IMR-90 (cell line): ENCODE data around the gene IQCE. TPM values are rescaled to one million over a fixed set of nuclear protein-coding genes. Genes with fewer than 3 reads are reported as not detected.

ENCODE experiments used
- ATAC-seq: fragments of 200-7000 bp; cut with Tn5 transposase; 2 replicates; pipeline ENCODE4 v1.9.1; 2020; ENCODE audit warnings: low read depth, mild to moderate bottlenecking, moderate library complexity
- BruUV-seq: library from RNA; stranded (reverse); fragments of 400-500 nt; replicated peaks from 2 replicates; lab custom pipeline; 2021; lab: Mats Ljungman, UMichigan
- CTCF ChIA-PET: fragments of 300-600 bp; formaldehyde crosslinking; extraction: SDS; loops from one replicate; lab custom pipeline; 2021; ENCODE audit warnings: antibody characterized with exemption; lab: Yijun Ruan, JAX
- POLR2A ChIA-PET: fragments of 300-600 bp; sonication (Branson Sonifier 250); formaldehyde crosslinking; loops from one replicate; lab custom pipeline; 2022; ENCODE audit warnings: antibody characterized with exemption; ENCODE audit not compliant: unreplicated experiment; lab: Charles Lee
- DNase-seq: peaks from one replicate; pipeline ENCODE4 v3.0.0; 2013
- H2AFZ ChIP-seq: replicated peaks from 2 replicates; pipeline ENCODE3; 2013; ENCODE audit warnings: low read length, mild to moderate bottlenecking; ENCODE audit not compliant: poor library complexity
- H2AK5ac ChIP-seq: 2 replicates; pipeline ENCODE4 v1.6.1; 2013; ENCODE audit warnings: low read depth, low read length, inconsistent platforms
- H2AK9ac ChIP-seq: replicated peaks from 2 replicates; pipeline ENCODE3; 2013; ENCODE audit warnings: mild to moderate bottlenecking, low read depth, low read length, moderate library complexity; ENCODE audit not compliant: poor library complexity
- H2BK120ac ChIP-seq: 2 replicates; pipeline ENCODE4 v1.6.1; 2013; ENCODE audit warnings: low read depth, low read length, inconsistent platforms
- H2BK15ac ChIP-seq: 3 replicates; pipeline ENCODE4 v1.6.1; 2013; ENCODE audit warnings: low read depth, low read length, inconsistent platforms
- H2BK20ac ChIP-seq: 2 replicates; pipeline ENCODE4 v1.6.1; 2013; ENCODE audit warnings: low read depth, mild to moderate bottlenecking, inconsistent platforms, low read length, moderate library complexity
- H2BK5ac ChIP-seq: 2 replicates; pipeline ENCODE4 v1.6.1; 2013; ENCODE audit warnings: mild to moderate bottlenecking, low read depth, low read length, inconsistent platforms; ENCODE audit not compliant: poor library complexity, severe bottlenecking
- H3K14ac ChIP-seq: replicated peaks from 2 replicates; pipeline ENCODE4 v1.6.1; 2013; ENCODE audit warnings: low read depth, low read length, inconsistent platforms
- H3K18ac ChIP-seq: 2 replicates; pipeline ENCODE4 v1.6.1; 2013; ENCODE audit warnings: low read depth, low read length, control low read depth
- H3K23ac ChIP-seq: 2 replicates; pipeline ENCODE4 v1.6.1; 2013; ENCODE audit warnings: low read depth, low read length, inconsistent platforms
- H3K27ac ChIP-seq: 2 replicates; pipeline ENCODE4 v1.5.1; 2013; ENCODE audit warnings: mild to moderate bottlenecking, control low read depth, low read length; ENCODE audit not compliant: insufficient read depth
- H3K27me3 ChIP-seq: 2 replicates; pipeline ENCODE4 v1.6.1; 2013; ENCODE audit warnings: low read length; ENCODE audit not compliant: control insufficient read depth, insufficient read depth
- H3K36me3 ChIP-seq: 2 replicates; pipeline ENCODE4 v1.6.1; 2013; ENCODE audit warnings: low read length, mixed read lengths; ENCODE audit not compliant: control insufficient read depth, insufficient read depth
- H3K4ac ChIP-seq: 2 replicates; pipeline ENCODE4 v1.6.1; 2013; ENCODE audit warnings: low read depth, low read length, inconsistent platforms
- H3K4me1 ChIP-seq: 2 replicates; pipeline ENCODE4 v1.6.1; 2013; ENCODE audit warnings: low read length, mixed read lengths; ENCODE audit not compliant: control insufficient read depth, insufficient read depth
- H3K4me2 ChIP-seq: 2 replicates; pipeline ENCODE4 v1.6.1; 2013; ENCODE audit warnings: low read depth, mild to moderate bottlenecking, control low read depth, low read length, moderate library complexity
- H3K4me3 ChIP-seq: 2 replicates; pipeline ENCODE4 v1.5.1; 2013; ENCODE audit warnings: low read depth, mild to moderate bottlenecking, control low read depth, low read length, moderate library complexity; ENCODE audit not compliant: insufficient read depth
- H3K56ac ChIP-seq: 2 replicates; pipeline ENCODE4 v1.6.1; 2013; ENCODE audit warnings: low read length, inconsistent platforms; ENCODE audit not compliant: insufficient read depth; ENCODE audit errors: extremely low read depth
- H3K79me1 ChIP-seq, 2 experiments: 2 replicates each; pipeline ENCODE4 v1.6.1; 2013; ENCODE audit warnings: low read length in 2 of 2, inconsistent platforms in 1 of 2, low read depth in 1 of 2
- H3K9ac ChIP-seq: 2 replicates; pipeline ENCODE4 v1.6.1; 2013; ENCODE audit warnings: low read depth, low read length, control low read depth
- H3K9me1 ChIP-seq: 2 replicates; pipeline ENCODE4 v1.6.1; 2013; ENCODE audit warnings: low read length, inconsistent platforms; ENCODE audit not compliant: insufficient read depth
- H3K9me3 ChIP-seq: 2 replicates; pipeline ENCODE4 v1.6.1; 2013; ENCODE audit warnings: low read length; ENCODE audit not compliant: control insufficient read depth, insufficient read depth
- H4K20me1 ChIP-seq: 2 replicates; pipeline ENCODE4 v1.6.1; 2013; ENCODE audit warnings: low read length, inconsistent platforms; ENCODE audit not compliant: insufficient read depth
- H4K5ac ChIP-seq: 2 replicates; pipeline ENCODE4 v1.6.1; 2013; ENCODE audit warnings: mild to moderate bottlenecking, low read depth, low read length, control low read depth
- H4K8ac ChIP-seq, 2 experiments: 2 replicates each; pipeline ENCODE4 v1.6.1; 2013; ENCODE audit warnings: low read depth in 2 of 2, low read length in 2 of 2, control low read depth in 1 of 2, inconsistent platforms in 1 of 2
- H4K91ac ChIP-seq: 2 replicates; pipeline ENCODE4 v1.6.1; 2013; ENCODE audit warnings: low read depth, low read length, inconsistent platforms; ENCODE audit not compliant: insufficient read depth
- BHLHE40 ChIP-seq: fragments of 150-350 bp; IDR thresholded peaks from 2 replicates; pipeline ENCODE4 v1.6.1; 2016; ENCODE audit warnings: mild to moderate bottlenecking, low read depth, low read length
- CEBPB ChIP-seq: IDR thresholded peaks from 2 replicates; pipeline ENCODE4 v1.6.1; 2012; ENCODE audit warnings: low read depth, low read length, improper control_type of control experiment
- CHD1 ChIP-seq: IDR thresholded peaks from 2 replicates; pipeline ENCODE4 v1.6.1; 2012; ENCODE audit warnings: low read depth, low read length, improper control_type of control experiment
- FOS ChIP-seq: fragments of 150-350 bp; IDR thresholded peaks from 2 replicates; pipeline ENCODE4 v1.6.1; 2016; ENCODE audit warnings: low read depth, low read length
- MAFK ChIP-seq: IDR thresholded peaks from 2 replicates; pipeline ENCODE4 v1.6.1; 2012; ENCODE audit warnings: low read depth, low read length, improper control_type of control experiment
- MAZ ChIP-seq: IDR thresholded peaks from 2 replicates; pipeline ENCODE4 v1.6.1; 2012; ENCODE audit warnings: low read depth, mild to moderate bottlenecking, low read length, improper control_type of control experiment, moderate library complexity, borderline replicate concordance
- MXI1 ChIP-seq: IDR thresholded peaks from 2 replicates; pipeline ENCODE4 v1.6.1; 2012; ENCODE audit warnings: low read depth, mild to moderate bottlenecking, low read length, moderate library complexity, borderline replicate concordance
- NFE2L2 ChIP-seq: fragments of 150-350 bp; IDR thresholded peaks from 2 replicates; pipeline ENCODE4 v1.6.1; 2016; ENCODE audit warnings: low read depth, mild to moderate bottlenecking, low read length
- POLR2A ChIP-seq: IDR thresholded peaks from 2 replicates; pipeline ENCODE4 v1.6.1; 2012; ENCODE audit warnings: mild to moderate bottlenecking, low read depth, low read length
- RAD21 ChIP-seq: IDR thresholded peaks from 2 replicates; pipeline ENCODE4 v1.6.1; 2012; ENCODE audit warnings: low read length, improper control_type of control experiment
- RCOR1 ChIP-seq: IDR thresholded peaks from 2 replicates; pipeline ENCODE4 v1.6.1; 2012; ENCODE audit warnings: mild to moderate bottlenecking, low read length, improper control_type of control experiment; ENCODE audit not compliant: insufficient replicate concordance
- RFX5 ChIP-seq: IDR thresholded peaks from 2 replicates; pipeline ENCODE4 v1.8.0; 2012; ENCODE audit warnings: low read depth, mild to moderate bottlenecking, low read length, moderate library complexity
- SMC3 ChIP-seq: fragments of 150-350 bp; IDR thresholded peaks from 2 replicates; pipeline ENCODE4 v1.6.1; 2016; ENCODE audit warnings: low read depth, mild to moderate bottlenecking, antibody characterized with exemption, low read length, moderate library complexity
- WGBS, 2 experiments: methylation state at CpG; one replicate each; pipeline versions ENCODE4 v1.1.5 to v1.1.7; 2013; ENCODE audit warnings: missing lambda C conversion rate in 2 of 2; ENCODE audit not compliant: insufficient read length in 1 of 2; ENCODE audit errors: extremely low coverage in 2 of 2; 5-methylcytosine and 5-hydroxymethylcytosine counted together
- dilution Hi-C: fragments of 300-500 bp; cut with HindIII; formaldehyde crosslinking; loops from one replicate; pipeline ENCODE4 v1.14.3; 2018; ENCODE audit warnings: low sequenced_read_pairs; ENCODE audit not compliant: unreplicated experiment
- in situ Hi-C: fragments of 300-500 bp; cut with MboI; formaldehyde crosslinking; loops from 3 replicates; pipeline ENCODE4 v1.14.3; 2019; ENCODE audit warnings: low sequenced_read_pairs, inconsistent platforms, mixed read lengths
- intact Hi-C: fragments of 100-400 bp; cut with micrococcal nuclease; formaldehyde crosslinking; loops from 2 replicates; pipeline ENCODE4 v1.10.0; 2022
- polyA plus RNA-seq, 3 experiments: library from polyadenylated mRNA; depleted of rRNA; stranded (reverse); fragments of >200 nt; gene quantifications; 2 replicates each; pipeline ENCODE4 v1.2.3, GENCODE V29; 2012; ENCODE audit warnings: low replicate concordance in 1 of 3
- total RNA-seq: library from RNA; depleted of rRNA; stranded (reverse); fragments of >200 nt; gene quantifications from 2 replicates; pipeline ENCODE4 v1.2.3, GENCODE V29; 2012
- TF ChIP-seq, protein P1 (sequence below): fragments of 150-350 bp; IDR thresholded peaks from 2 replicates; pipeline ENCODE4 v1.6.1; 2016; ENCODE audit warnings: low read depth, mild to moderate bottlenecking, low read length, moderate library complexity, borderline replicate concordance
- TF ChIP-seq, protein P2 (sequence below): conservative IDR thresholded peaks from 2 replicates; pipeline ENCODE4 v1.5.1; 2012; ENCODE audit warnings: mild to moderate bottlenecking, low read depth, low read length, improper control_type of control experiment
- TF ChIP-seq, protein P3 (sequence below): fragments of 150-350 bp; IDR thresholded peaks from 2 replicates; pipeline ENCODE4 v1.6.1; 2017; ENCODE audit warnings: mild to moderate bottlenecking, antibody characterized with exemption, low read length, low read depth

Gene IQCE
- total and polyA plus RNA-seq, 2 of the 4 experiments (the other 2 are of a cell fraction) = 5.0 to 6.3 TPM

DNA sequence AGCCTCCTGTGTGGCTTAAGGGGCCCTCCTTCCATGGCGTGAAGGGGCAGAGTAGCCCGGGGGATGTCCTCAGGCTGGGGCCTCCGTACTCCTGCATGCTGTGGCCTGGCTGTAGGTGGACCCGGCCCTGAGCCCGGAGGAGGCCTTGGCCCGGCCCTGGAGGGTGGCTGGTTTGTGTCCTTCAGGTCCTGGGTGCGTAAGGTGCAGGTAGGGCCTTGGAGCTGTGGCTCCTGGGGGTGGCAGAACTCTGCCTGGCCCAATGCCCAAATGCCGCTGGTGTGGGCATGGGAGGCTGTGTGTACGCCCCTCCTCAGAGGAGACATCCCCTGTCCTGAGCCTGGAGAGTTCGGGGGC is 102.3 kb downstream of the IQCE start:
- Histone ChIP-seq H2AK5ac (no peak overlapping the region), H3K27me3 (no peaks in the 10 kb centered on the region), H3K56ac (no peak overlapping the region), H2BK20ac (no peak overlapping the region), H4K8ac (no peak overlapping the region), H3K27ac (no peak overlapping the region), H4K5ac (no peak overlapping the region), H2AK9ac (no peak overlapping the region), H3K4me1 (no peaks in the 10 kb centered on the region), H4K91ac (no peak overlapping the region), H3K18ac (no peak overlapping the region), H3K4me3 (no peak overlapping the region), H3K9ac (no peak overlapping the region), H2AFZ (no peak overlapping the region), H3K9me3 (no peaks in the 10 kb centered on the region), H3K4me2 (no peak overlapping the region), H3K4ac (no peak overlapping the region), H2BK5ac (no peak overlapping the region), H3K36me3 (peaks cover 52% of the 10 kb centered on the region), H2BK15ac (no peak overlapping the region), H3K14ac (no peak overlapping the region), H3K9me1 (no peaks in the 10 kb centered on the region; the same call in 1 of the 2 replicates), H3K23ac (no peak overlapping the region), H4K20me1 (peaks cover 28% of the 10 kb centered on the region), H2BK120ac (no peak overlapping the region), H3K79me1 (peaks cover 7 to 20% of the 10 kb centered on the region in 2 experiments; a peak in 2 of 4 replicates)
- no TSS peak for BruUV-seq
- DNase-seq (no peak), ATAC-seq (no peak)
- WGBS, 2 experiments = 80% methylated on average over 4 of the region's 10 CpGs; no CpG with 5 or more reads in 1 of the 2 experiments
- dilution Hi-C loops = no loop called here
- CTCF ChIA-PET = no interaction called here
- POLR2A ChIA-PET = no interaction called here
- in situ Hi-C loops = no loop called here
- TF ChIP-seq RFX5 (no peak), MXI1 (no peak), POLR2A (no peak), FOS (no peak), SMC3 (no peak), NFE2L2 (no peak), RCOR1 (no peak), MAZ (no peak), RAD21 (no peak), MAFK (no peak), CEBPB (no peak), CHD1 (no peak), BHLHE40 (no peak)
- TF ChIP-seq, protein P1, sequence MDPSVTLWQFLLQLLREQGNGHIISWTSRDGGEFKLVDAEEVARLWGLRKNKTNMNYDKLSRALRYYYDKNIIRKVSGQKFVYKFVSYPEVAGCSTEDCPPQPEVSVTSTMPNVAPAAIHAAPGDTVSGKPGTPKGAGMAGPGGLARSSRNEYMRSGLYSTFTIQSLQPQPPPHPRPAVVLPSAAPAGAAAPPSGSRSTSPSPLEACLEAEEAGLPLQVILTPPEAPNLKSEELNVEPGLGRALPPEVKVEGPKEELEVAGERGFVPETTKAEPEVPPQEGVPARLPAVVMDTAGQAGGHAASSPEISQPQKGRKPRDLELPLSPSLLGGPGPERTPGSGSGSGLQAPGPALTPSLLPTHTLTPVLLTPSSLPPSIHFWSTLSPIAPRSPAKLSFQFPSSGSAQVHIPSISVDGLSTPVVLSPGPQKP = no peak
- TF ChIP-seq, protein P2, sequence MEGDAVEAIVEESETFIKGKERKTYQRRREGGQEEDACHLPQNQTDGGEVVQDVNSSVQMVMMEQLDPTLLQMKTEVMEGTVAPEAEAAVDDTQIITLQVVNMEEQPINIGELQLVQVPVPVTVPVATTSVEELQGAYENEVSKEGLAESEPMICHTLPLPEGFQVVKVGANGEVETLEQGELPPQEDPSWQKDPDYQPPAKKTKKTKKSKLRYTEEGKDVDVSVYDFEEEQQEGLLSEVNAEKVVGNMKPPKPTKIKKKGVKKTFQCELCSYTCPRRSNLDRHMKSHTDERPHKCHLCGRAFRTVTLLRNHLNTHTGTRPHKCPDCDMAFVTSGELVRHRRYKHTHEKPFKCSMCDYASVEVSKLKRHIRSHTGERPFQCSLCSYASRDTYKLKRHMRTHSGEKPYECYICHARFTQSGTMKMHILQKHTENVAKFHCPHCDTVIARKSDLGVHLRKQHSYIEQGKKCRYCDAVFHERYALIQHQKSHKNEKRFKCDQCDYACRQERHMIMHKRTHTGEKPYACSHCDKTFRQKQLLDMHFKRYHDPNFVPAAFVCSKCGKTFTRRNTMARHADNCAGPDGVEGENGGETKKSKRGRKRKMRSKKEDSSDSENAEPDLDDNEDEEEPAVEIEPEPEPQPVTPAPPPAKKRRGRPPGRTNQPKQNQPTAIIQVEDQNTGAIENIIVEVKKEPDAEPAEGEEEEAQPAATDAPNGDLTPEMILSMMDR = no peak
- TF ChIP-seq, protein P3, sequence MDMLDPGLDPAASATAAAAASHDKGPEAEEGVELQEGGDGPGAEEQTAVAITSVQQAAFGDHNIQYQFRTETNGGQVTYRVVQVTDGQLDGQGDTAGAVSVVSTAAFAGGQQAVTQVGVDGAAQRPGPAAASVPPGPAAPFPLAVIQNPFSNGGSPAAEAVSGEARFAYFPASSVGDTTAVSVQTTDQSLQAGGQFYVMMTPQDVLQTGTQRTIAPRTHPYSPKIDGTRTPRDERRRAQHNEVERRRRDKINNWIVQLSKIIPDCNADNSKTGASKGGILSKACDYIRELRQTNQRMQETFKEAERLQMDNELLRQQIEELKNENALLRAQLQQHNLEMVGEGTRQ = no peak
- intact Hi-C loops = no loop called here
